NCI-H345 (cell line): Measurements from ENCODE around the gene TINCR.

ENCODE experiments used
- DNase-seq: peaks from one replicate; lab custom pipeline; 2025; lab: John Stamatoyannopoulos, UW

The TINCR gene

DNA sequence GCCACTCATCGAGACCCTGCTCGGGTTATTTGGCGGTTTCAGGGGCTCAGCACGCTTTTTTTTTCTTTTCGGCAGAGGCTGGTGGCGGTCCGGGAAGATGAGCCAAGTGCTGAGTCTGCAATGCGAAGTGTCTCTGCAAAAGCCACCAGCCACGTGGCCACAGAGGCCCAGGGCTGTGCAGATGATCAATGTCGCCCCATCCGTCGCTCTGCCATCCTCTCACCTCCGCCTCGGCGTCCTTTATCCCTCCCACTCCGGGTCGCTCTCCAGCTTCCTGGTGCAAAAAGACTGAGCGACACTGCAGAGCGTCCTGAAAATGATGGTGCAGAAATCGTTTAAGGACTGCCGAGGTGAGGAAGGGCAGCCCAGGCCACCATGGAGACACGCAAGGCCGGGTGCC, 55.0 kb downstream of the TINCR start:
- no peak for DNase-seq
